CD14-positive monocyte (primary cell): ENCODE measurements around the gene CENPP. TPM values are rescaled to one million over a fixed set of nuclear protein-coding genes. Genes with fewer than 3 reads are reported as not detected.

Experiments
- DNase-seq, 3 donors: peaks; one replicate each; pipeline ENCODE4 v3.0.0-alpha.2; 2011 to 2022
- H2AFZ ChIP-seq: 2 replicates; pipeline ENCODE4 v1.6.0; 2012; ENCODE audit warnings: mild to moderate bottlenecking, low read depth, low read length, inconsistent platforms; ENCODE audit not compliant: insufficient read depth, poor library complexity, severe bottlenecking
- H3K27ac ChIP-seq, 2 donors: 1 replicate in 1 of 2; 2 replicates in 1 of 2; pipeline ENCODE4 v1.5.1; 2012 to 2013; ENCODE audit warnings: low read length in 2 of 2, control low read depth in 1 of 2, inconsistent platforms in 1 of 2, low read depth in 1 of 2, mild to moderate bottlenecking in 1 of 2
- H3K27me3 ChIP-seq, 2 donors: one replicate each; pipeline versions ENCODE4 v1.6.0 to v1.6.1; 2011 to 2013; ENCODE audit warnings: low read length in 2 of 2; ENCODE audit not compliant: control insufficient read depth in 2 of 2, insufficient read depth in 2 of 2
- H3K36me3 ChIP-seq, 2 donors: replicated peaks in 1 of 2; 1 replicate in 1 of 2; 2 replicates in 1 of 2; pipeline versions ENCODE4 v1.5.1 to v1.6.1; 2012 to 2013; ENCODE audit warnings: low read length in 2 of 2, control low read depth in 1 of 2, inconsistent platforms in 1 of 2, mild to moderate bottlenecking in 1 of 2; ENCODE audit not compliant: insufficient read depth in 2 of 2, control insufficient read depth in 1 of 2
- H3K4me1 ChIP-seq, 2 donors: 1 replicate in 1 of 2; 2 replicates in 1 of 2; pipeline versions ENCODE4 v1.5.1 to v1.6.1; 2012 to 2013; ENCODE audit warnings: low read length in 2 of 2, control low read depth in 1 of 2, inconsistent platforms in 1 of 2, mild to moderate bottlenecking in 1 of 2, moderate library complexity in 1 of 2; ENCODE audit not compliant: insufficient read depth in 2 of 2, control insufficient read depth in 1 of 2
- H3K4me2 ChIP-seq: replicated peaks from 2 replicates; pipeline ENCODE3; 2012; ENCODE audit warnings: low read length, moderate library complexity, mild to moderate bottlenecking; ENCODE audit not compliant: poor library complexity, severe bottlenecking; ENCODE audit errors: extremely low read depth
- H3K4me3 ChIP-seq, 3 experiments: fragments of 200-600 bp in 1 of 3; sonication (generic) in 1 of 3; replicated peaks in 1 of 3; 1 replicate in 2 of 3; 2 replicates in 1 of 3; pipeline ENCODE4 v1.5.1; 2011 to 2013; ENCODE audit warnings: low read length in 3 of 3, mild to moderate bottlenecking in 3 of 3, control low read depth in 2 of 3, low read depth in 2 of 3, inconsistent platforms in 1 of 3, moderate library complexity in 1 of 3
- H3K79me2 ChIP-seq: 2 replicates; pipeline ENCODE4 v1.6.0; 2012; ENCODE audit warnings: mild to moderate bottlenecking, control low read depth, inconsistent platforms, low read length, moderate library complexity; ENCODE audit not compliant: insufficient read depth
- H3K9ac ChIP-seq: 2 replicates; pipeline ENCODE4 v1.6.0; 2017; ENCODE audit warnings: low read length, mild to moderate bottlenecking; ENCODE audit not compliant: insufficient read depth, poor library complexity, severe bottlenecking
- H3K9me3 ChIP-seq, 2 donors: replicated peaks in 1 of 2; 1 replicate in 1 of 2; 2 replicates in 1 of 2; pipeline versions ENCODE4 v1.5.1 to v1.6.1; 2012 to 2013; ENCODE audit warnings: low read length in 2 of 2, control low read depth in 1 of 2; ENCODE audit not compliant: control insufficient read depth in 1 of 2, insufficient read depth in 1 of 2
- H4K20me1 ChIP-seq: 2 replicates; pipeline ENCODE4 v1.6.0; 2012; ENCODE audit warnings: mild to moderate bottlenecking, low read length, control low read depth, moderate library complexity; ENCODE audit not compliant: insufficient read depth
- H3K27ac Mint-ChIP-seq, 7 donors: one replicate each; pipeline ENCODE4 v1.8.0; 2020; ENCODE audit warnings: mild to moderate bottlenecking in 7 of 7, mixed read lengths in 7 of 7, moderate library complexity in 6 of 7, inconsistent platforms in 2 of 7
- H3K27me3 Mint-ChIP-seq, 3 donors: one replicate each; pipeline ENCODE4 v1.8.0; 2021 to 2022; ENCODE audit warnings: low read depth in 3 of 3, mild to moderate bottlenecking in 3 of 3, mixed read lengths in 3 of 3, moderate library complexity in 3 of 3, inconsistent platforms in 1 of 3
- H3K36me3 Mint-ChIP-seq, 2 donors: one replicate each; pipeline ENCODE4 v1.8.0; 2020; ENCODE audit warnings: mixed read lengths in 2 of 2, inconsistent platforms in 1 of 2, mild to moderate bottlenecking in 1 of 2
- H3K4me1 Mint-ChIP-seq: one replicate; pipeline ENCODE4 v1.8.0; 2020; ENCODE audit warnings: mild to moderate bottlenecking, mixed read lengths
- H3K4me3 Mint-ChIP-seq, 2 donors: one replicate each; pipeline ENCODE4 v1.8.0; 2020; ENCODE audit warnings: mild to moderate bottlenecking in 2 of 2, mixed read lengths in 2 of 2, moderate library complexity in 1 of 2
- H3K9me3 Mint-ChIP-seq, 7 donors: one replicate each; pipeline ENCODE4 v1.8.0; 2020 to 2022; ENCODE audit warnings: mixed read lengths in 7 of 7, mild to moderate bottlenecking in 6 of 7, moderate library complexity in 6 of 7, inconsistent platforms in 2 of 7
- CTCF ChIP-seq: fragments of 200-600 bp; IDR thresholded peaks from one replicate; pipeline ENCODE4 v1.8.0; 2022; ENCODE audit warnings: antibody characterized with exemption, mild to moderate bottlenecking
- whole genome bisulfite sequencing: methylation state at CpG from one replicate; pipeline ENCODE4 v1.1.5; 2013; ENCODE audit warnings: missing lambda C conversion rate; ENCODE audit not compliant: insufficient coverage; 5-methylcytosine and 5-hydroxymethylcytosine counted together
- intact Hi-C, 2 donors: fragments of 100-400 bp; cut with micrococcal nuclease; formaldehyde crosslinking; loops; one replicate each; pipeline versions ENCODE4 v1.15.0 to v1.15.1; 2023
- polyA plus RNA-seq, 3 donors: library from polyadenylated mRNA; depleted of rRNA in 1 of 3; unstranded in 2 of 3; stranded (reverse) in 1 of 3; fragments of 300-500 nt in 2 of 3; fragments of >200 nt in 1 of 3; fragmentation: Illumina TruSeq in 2 of 3; gene quantifications; 1 replicate in 2 of 3; 2 replicates in 1 of 3; pipeline ENCODE4 v1.2.3, GENCODE V29; 2012 to 2021

Gene CENPP
- polyA plus RNA-seq, 3 donors: 0.50 to 1.1 (median 1.1) TPM

- H2AFZ ChIP-seq: no peak within 1 kb of the TSS
- H3K9me3 Mint-ChIP-seq: peaks cover 0 to 2% (median 0%) of the 10 kb centered on the region in 7 donors
- H3K9ac ChIP-seq: no peak within 1 kb of the TSS
- TF ChIP-seq CTCF: no peak
- H4K20me1 ChIP-seq: no peaks in the 10 kb centered on the region
- H3K4me2 ChIP-seq: no peak within 1 kb of the TSS
- no CpG with 5 or more reads among the region's 3 CpGs for WGBS
- H3K27ac Mint-ChIP-seq: no peak within 1 kb of the TSS
- no peaks in the 10 kb centered on the region for H3K27me3 ChIP-seq
- no peak within 1 kb of the TSS for H3K4me3 ChIP-seq
- H3K36me3 ChIP-seq: no peaks in the 10 kb centered on the region
- no peaks in the 10 kb centered on the region for H3K9me3 ChIP-seq
- no peak within 1 kb of the TSS for H3K4me3 Mint-ChIP-seq
- H3K36me3 Mint-ChIP-seq: peaks cover 0 to 3% of the 10 kb centered on the region in 2 donors
- no peak for DNase-seq
- no peaks in the 10 kb centered on the region for H3K27me3 Mint-ChIP-seq
- H3K27ac ChIP-seq: no peak within 1 kb of the TSS
- H3K4me1 ChIP-seq: no peaks in the 10 kb centered on the region
- H3K4me1 Mint-ChIP-seq: peaks cover 8% of the 10 kb centered on the region
- intact Hi-C loops: no loop called here
- no peaks in the 10 kb centered on the region for H3K79me2 ChIP-seq
These were observed 156.6 kb downstream of the CENPP start, which contains the start of gene ASPN for GRCh38 chr9:92482329-92482728. Gene ASPN (minus strand): TSS chr9:92482506.

- Histone ChIP-seq H3K9ac (no peak overlapping the region), H3K4me2 (no peak overlapping the region), H2AFZ (no peak overlapping the region), H3K36me3 (no peaks in the 10 kb centered on the region), H3K4me1 (no peaks in the 10 kb centered on the region), H3K79me2 (no peaks in the 10 kb centered on the region), H3K9me3 (no peaks in the 10 kb centered on the region), H4K20me1 (no peaks in the 10 kb centered on the region), H3K27ac (no peak overlapping the region), H3K4me3 (no peak overlapping the region), H3K27me3 (no peaks in the 10 kb centered on the region)
- H3K36me3 Mint-ChIP-seq: peaks cover 0 to 3% of the 10 kb centered on the region in 2 donors
- no peak overlapping the region for H3K27ac Mint-ChIP-seq
- DNase-seq: no peak
- TF ChIP-seq CTCF: no peak
- no peak overlapping the region for H3K4me3 Mint-ChIP-seq
- peaks cover 8% of the 10 kb centered on the region for H3K4me1 Mint-ChIP-seq
- intact Hi-C loops: no loop called here
- no peaks in the 10 kb centered on the region for H3K27me3 Mint-ChIP-seq
- H3K9me3 Mint-ChIP-seq: peaks cover 0 to 2% (median 0%) of the 10 kb centered on the region in 7 donors
These were observed 157.1 kb downstream of the CENPP start for GRCh38 chr9:92482805-92483204.
